ENCODE measurements around the gene KLHDC9. TPM values are rescaled to one million over a fixed set of nuclear protein-coding genes. Genes with fewer than 3 reads are reported as not detected.

KLHDC9 gene
- total and polyA plus RNA-seq, 2 of the 13 experiments (the other 11 are each of a cell fraction or from before 2014, with no cell fraction given), result 2.9 TPM

DNA sequence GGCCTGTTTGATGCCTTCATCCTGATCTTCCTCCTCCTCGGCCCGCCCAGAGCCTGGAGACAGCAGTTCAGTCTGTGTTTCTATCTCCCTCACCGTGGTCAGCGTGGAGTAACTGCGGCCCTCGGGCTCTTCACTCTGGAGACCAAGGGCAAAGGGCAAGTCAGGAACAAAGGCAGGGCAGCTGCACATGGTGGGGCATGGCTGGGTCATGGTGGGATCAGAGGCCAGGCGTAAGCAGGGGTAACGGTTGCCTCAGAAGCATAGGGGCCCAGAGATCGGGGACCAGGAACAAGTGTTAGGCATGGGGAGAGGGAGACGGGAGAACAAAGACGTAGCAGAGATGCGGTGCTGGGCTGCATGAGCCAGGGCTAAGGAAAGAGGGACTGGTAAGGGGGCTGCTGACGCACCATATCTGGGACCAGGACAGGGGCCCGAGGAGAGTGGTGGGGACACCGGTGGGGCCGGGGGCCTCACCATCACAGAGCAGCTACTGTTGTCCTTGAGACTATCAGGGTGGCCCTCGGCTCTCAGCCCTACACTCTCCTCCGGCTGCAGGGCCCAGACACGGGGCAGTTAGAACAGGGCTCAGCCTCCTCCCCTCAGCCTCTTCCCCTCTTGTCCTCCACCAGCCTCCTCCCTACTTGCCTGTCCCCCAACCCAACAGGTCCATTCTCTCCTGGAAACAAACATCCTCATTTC is 25.3 kb upstream of the KLHDC9 start (continued):
- TF ChIP-seq SATB2 (CRISPR knock-in tag; IDR thresholded peaks at IDR 0.05) (no peak), ZNF761 (CRISPR knock-in tag; conservative IDR thresholded peaks at IDR 0.05) (no peak), HNF4A (CRISPR knock-in tag; IDR thresholded peaks at IDR 0.05) (peak; percentile 78), ZNF567 (CRISPR knock-in tag; IDR thresholded peaks at IDR 0.05; ENCODE audit: borderline replicate concordance) (no peak), ZNF644 (CRISPR knock-in tag; IDR thresholded peaks at IDR 0.05; ENCODE audit: low read depth) (0 out of 2 replicates have a peak, but pooled peaks have one; percentile 34), HDAC1 (CRISPR knock-in tag; IDR thresholded peaks at IDR 0.05) (no peak; the same call in 1 of the 2 replicates), KDM5A (IDR thresholded peaks at IDR 0.05; ENCODE audit: borderline replicate concordance, low read length) (no peak), SMARCE1 (IDR thresholded peaks at IDR 0.05; ENCODE audit: borderline replicate concordance) (no peak), CHD2 (IDR thresholded peaks at IDR 0.05; ENCODE audit: low read depth, low read length) (no peak), PRDM10 (CRISPR knock-in tag; IDR thresholded peaks at IDR 0.05; ENCODE audit: low read depth) (no peak), KLF15 (CRISPR knock-in tag; IDR thresholded peaks at IDR 0.05; ENCODE audit: borderline replicate concordance) (no peak), SMYD3 (CRISPR knock-in tag; IDR thresholded peaks at IDR 0.05) (no peak), ONECUT2 (CRISPR knock-in tag; IDR thresholded peaks at IDR 0.05) (no peak), BHLHE40 (IDR thresholded peaks at IDR 0.05; ENCODE audit: low read length) (no peak), CBX5 (CRISPR knock-in tag; IDR thresholded peaks at IDR 0.05; ENCODE audit: borderline replicate concordance) (no peak), ZNF160 (CRISPR knock-in tag; IDR thresholded peaks at IDR 0.05) (no peak), TRIM22 (IDR thresholded peaks at IDR 0.05) (no peak), ZBTB42 (CRISPR knock-in tag; IDR thresholded peaks at IDR 0.05) (no peak)
- TF ChIP-seq, protein P1, sequence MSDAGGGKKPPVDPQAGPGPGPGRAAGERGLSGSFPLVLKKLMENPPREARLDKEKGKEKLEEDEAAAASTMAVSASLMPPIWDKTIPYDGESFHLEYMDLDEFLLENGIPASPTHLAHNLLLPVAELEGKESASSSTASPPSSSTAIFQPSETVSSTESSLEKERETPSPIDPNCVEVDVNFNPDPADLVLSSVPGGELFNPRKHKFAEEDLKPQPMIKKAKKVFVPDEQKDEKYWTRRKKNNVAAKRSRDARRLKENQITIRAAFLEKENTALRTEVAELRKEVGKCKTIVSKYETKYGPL (CRISPR knock-in tag; IDR thresholded peaks at IDR 0.05), result no peak
- TF ChIP-seq, protein P2, sequence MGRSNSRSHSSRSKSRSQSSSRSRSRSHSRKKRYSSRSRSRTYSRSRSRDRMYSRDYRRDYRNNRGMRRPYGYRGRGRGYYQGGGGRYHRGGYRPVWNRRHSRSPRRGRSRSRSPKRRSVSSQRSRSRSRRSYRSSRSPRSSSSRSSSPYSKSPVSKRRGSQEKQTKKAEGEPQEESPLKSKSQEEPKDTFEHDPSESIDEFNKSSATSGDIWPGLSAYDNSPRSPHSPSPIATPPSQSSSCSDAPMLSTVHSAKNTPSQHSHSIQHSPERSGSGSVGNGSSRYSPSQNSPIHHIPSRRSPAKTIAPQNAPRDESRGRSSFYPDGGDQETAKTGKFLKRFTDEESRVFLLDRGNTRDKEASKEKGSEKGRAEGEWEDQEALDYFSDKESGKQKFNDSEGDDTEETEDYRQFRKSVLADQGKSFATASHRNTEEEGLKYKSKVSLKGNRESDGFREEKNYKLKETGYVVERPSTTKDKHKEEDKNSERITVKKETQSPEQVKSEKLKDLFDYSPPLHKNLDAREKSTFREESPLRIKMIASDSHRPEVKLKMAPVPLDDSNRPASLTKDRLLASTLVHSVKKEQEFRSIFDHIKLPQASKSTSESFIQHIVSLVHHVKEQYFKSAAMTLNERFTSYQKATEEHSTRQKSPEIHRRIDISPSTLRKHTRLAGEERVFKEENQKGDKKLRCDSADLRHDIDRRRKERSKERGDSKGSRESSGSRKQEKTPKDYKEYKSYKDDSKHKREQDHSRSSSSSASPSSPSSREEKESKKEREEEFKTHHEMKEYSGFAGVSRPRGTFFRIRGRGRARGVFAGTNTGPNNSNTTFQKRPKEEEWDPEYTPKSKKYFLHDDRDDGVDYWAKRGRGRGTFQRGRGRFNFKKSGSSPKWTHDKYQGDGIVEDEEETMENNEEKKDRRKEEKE (IDR thresholded peaks at IDR 0.05), result no peak
- TF ChIP-seq, protein P3, sequence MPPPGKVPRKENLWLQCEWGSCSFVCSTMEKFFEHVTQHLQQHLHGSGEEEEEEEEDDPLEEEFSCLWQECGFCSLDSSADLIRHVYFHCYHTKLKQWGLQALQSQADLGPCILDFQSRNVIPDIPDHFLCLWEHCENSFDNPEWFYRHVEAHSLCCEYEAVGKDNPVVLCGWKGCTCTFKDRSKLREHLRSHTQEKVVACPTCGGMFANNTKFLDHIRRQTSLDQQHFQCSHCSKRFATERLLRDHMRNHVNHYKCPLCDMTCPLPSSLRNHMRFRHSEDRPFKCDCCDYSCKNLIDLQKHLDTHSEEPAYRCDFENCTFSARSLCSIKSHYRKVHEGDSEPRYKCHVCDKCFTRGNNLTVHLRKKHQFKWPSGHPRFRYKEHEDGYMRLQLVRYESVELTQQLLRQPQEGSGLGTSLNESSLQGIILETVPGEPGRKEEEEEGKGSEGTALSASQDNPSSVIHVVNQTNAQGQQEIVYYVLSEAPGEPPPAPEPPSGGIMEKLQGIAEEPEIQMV (CRISPR knock-in tag; IDR thresholded peaks at IDR 0.05; ENCODE audit: low read depth), result no peak

Data from HepG2 (cell line).